ENCODE measurements around the gene SKI. TPM values are rescaled to one million over a fixed set of nuclear protein-coding genes. Genes with fewer than 3 reads are reported as not detected.
A peak's percentile ranks its signal among the peaks of the same experiment; 100 is the strongest.

SKI gene
- total and polyA plus RNA-seq, 9 of the 15 experiments (the other 6 are each of a cell fraction or from before 2014, with no cell fraction given), result 0.10 to 60.5 (median 4.6) TPM

DNA sequence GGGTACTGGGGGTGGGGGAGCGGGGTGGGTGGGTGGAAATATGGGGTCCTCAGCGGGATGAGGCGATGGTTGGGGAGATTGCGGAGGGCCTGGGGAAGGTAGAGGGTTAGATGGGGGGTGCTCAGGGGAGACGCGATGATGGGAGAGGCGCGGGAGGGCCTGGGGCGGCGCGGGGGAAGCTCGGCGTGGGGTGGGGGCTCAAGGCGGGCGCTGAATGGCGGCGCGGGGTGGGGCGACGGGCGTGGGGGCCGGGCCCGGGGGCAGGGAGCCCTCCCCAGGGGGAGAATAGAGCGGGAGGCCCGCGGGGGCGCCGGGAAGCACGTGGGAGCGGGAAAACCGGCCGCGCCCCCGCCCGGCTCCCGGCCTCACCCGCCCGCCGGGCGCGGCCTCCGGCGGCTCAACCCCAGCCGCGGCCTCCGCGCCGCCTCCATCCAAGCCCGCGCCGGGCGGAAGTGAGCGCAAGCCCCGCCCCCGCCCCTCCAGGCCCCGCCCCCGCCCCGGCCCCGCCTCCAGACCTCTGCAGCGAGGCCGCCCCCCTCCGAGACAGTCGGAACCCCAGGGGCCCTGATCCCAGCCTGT is 33.7 kb upstream of the SKI start, which contains the start of gene FAAP20 (continued):
- TF ChIP-seq, protein P1, sequence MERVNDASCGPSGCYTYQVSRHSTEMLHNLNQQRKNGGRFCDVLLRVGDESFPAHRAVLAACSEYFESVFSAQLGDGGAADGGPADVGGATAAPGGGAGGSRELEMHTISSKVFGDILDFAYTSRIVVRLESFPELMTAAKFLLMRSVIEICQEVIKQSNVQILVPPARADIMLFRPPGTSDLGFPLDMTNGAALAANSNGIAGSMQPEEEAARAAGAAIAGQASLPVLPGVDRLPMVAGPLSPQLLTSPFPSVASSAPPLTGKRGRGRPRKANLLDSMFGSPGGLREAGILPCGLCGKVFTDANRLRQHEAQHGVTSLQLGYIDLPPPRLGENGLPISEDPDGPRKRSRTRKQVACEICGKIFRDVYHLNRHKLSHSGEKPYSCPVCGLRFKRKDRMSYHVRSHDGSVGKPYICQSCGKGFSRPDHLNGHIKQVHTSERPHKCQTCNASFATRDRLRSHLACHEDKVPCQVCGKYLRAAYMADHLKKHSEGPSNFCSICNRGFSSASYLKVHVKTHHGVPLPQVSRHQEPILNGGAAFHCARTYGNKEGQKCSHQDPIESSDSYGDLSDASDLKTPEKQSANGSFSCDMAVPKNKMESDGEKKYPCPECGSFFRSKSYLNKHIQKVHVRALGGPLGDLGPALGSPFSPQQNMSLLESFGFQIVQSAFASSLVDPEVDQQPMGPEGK (CRISPR knock-in tag; IDR thresholded peaks at IDR 0.05; ENCODE audit: borderline replicate concordance), result no peak
- TF ChIP-seq GATA2 (CRISPR knock-in tag; IDR thresholded peaks at IDR 0.05), result no peak
- TF ChIP-seq BRCA1 (IDR thresholded peaks at IDR 0.05), result no peak
- no peak for TF ChIP-seq BRCA1 (CRISPR knock-in tag; IDR thresholded peaks at IDR 0.05)
- TF ChIP-seq SMAD4 (CRISPR knock-in tag; conservative IDR thresholded peaks at IDR 0.05), result no peak
- TF ChIP-seq MED1 (CRISPR knock-in tag; IDR thresholded peaks at IDR 0.05; ENCODE audit: borderline replicate concordance), result no peak
- no peak for TF ChIP-seq ZNF561 (CRISPR knock-in tag; conservative IDR thresholded peaks at IDR 0.05)
- TF ChIP-seq TBP (optimal IDR thresholded peaks at IDR 0.05; ENCODE audit: low read depth, low read length), result peak; percentile 25
- TF ChIP-seq ZC3H8 (IDR thresholded peaks at IDR 0.05), result no peak
- TF ChIP-seq SIN3A (IDR thresholded peaks at IDR 0.05; ENCODE audit: borderline replicate concordance in 2 of 2, control insufficient read depth in 1 of 2, low read depth in 2 of 2, low read length in 2 of 2), result peak in 1 of 2 experiments; percentile 81; a peak in 1 of 4 replicates
- TF ChIP-seq, protein P2, sequence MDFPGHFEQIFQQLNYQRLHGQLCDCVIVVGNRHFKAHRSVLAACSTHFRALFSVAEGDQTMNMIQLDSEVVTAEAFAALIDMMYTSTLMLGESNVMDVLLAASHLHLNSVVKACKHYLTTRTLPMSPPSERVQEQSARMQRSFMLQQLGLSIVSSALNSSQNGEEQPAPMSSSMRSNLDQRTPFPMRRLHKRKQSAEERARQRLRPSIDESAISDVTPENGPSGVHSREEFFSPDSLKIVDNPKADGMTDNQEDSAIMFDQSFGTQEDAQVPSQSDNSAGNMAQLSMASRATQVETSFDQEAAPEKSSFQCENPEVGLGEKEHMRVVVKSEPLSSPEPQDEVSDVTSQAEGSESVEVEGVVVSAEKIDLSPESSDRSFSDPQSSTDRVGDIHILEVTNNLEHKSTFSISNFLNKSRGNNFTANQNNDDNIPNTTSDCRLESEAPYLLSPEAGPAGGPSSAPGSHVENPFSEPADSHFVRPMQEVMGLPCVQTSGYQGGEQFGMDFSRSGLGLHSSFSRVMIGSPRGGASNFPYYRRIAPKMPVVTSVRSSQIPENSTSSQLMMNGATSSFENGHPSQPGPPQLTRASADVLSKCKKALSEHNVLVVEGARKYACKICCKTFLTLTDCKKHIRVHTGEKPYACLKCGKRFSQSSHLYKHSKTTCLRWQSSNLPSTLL (IDR thresholded peaks at IDR 0.05), result no peak

Measured in K562 (cell line).